IMR-90 (cell line): ENCODE data around the gene MLST8. TPM values are rescaled to one million over a fixed set of nuclear protein-coding genes. Genes with fewer than 3 reads are reported as not detected.

ENCODE experiments used
- ATAC-seq: fragments of 200-7000 bp; cut with Tn5 transposase; 2 replicates; pipeline ENCODE4 v1.9.1; 2020; ENCODE audit warnings: low read depth, mild to moderate bottlenecking, moderate library complexity
- BruUV-seq: library from RNA; stranded (reverse); fragments of 400-500 nt; replicated peaks from 2 replicates; lab custom pipeline; 2021; lab: Mats Ljungman, UMichigan
- CTCF ChIA-PET: fragments of 300-600 bp; formaldehyde crosslinking; extraction: SDS; loops from one replicate; lab custom pipeline; 2021; ENCODE audit warnings: antibody characterized with exemption; lab: Yijun Ruan, JAX
- POLR2A ChIA-PET: fragments of 300-600 bp; sonication (Branson Sonifier 250); formaldehyde crosslinking; loops from one replicate; lab custom pipeline; 2022; ENCODE audit warnings: antibody characterized with exemption; ENCODE audit not compliant: unreplicated experiment; lab: Charles Lee
- DNase-seq: peaks from one replicate; pipeline ENCODE4 v3.0.0; 2013
- H2AFZ ChIP-seq: replicated peaks from 2 replicates; pipeline ENCODE3; 2013; ENCODE audit warnings: low read length, mild to moderate bottlenecking; ENCODE audit not compliant: poor library complexity
- H2AK5ac ChIP-seq: 2 replicates; pipeline ENCODE4 v1.6.1; 2013; ENCODE audit warnings: low read depth, low read length, inconsistent platforms
- H2AK9ac ChIP-seq: replicated peaks from 2 replicates; pipeline ENCODE3; 2013; ENCODE audit warnings: mild to moderate bottlenecking, low read depth, low read length, moderate library complexity; ENCODE audit not compliant: poor library complexity
- H2BK120ac ChIP-seq: 2 replicates; pipeline ENCODE4 v1.6.1; 2013; ENCODE audit warnings: low read depth, low read length, inconsistent platforms
- H2BK15ac ChIP-seq: 3 replicates; pipeline ENCODE4 v1.6.1; 2013; ENCODE audit warnings: low read depth, low read length, inconsistent platforms
- H2BK20ac ChIP-seq: 2 replicates; pipeline ENCODE4 v1.6.1; 2013; ENCODE audit warnings: low read depth, mild to moderate bottlenecking, inconsistent platforms, low read length, moderate library complexity
- H2BK5ac ChIP-seq: 2 replicates; pipeline ENCODE4 v1.6.1; 2013; ENCODE audit warnings: mild to moderate bottlenecking, low read depth, low read length, inconsistent platforms; ENCODE audit not compliant: poor library complexity, severe bottlenecking
- H3K14ac ChIP-seq: replicated peaks from 2 replicates; pipeline ENCODE4 v1.6.1; 2013; ENCODE audit warnings: low read depth, low read length, inconsistent platforms
- H3K18ac ChIP-seq: 2 replicates; pipeline ENCODE4 v1.6.1; 2013; ENCODE audit warnings: low read depth, low read length, control low read depth
- H3K23ac ChIP-seq: 2 replicates; pipeline ENCODE4 v1.6.1; 2013; ENCODE audit warnings: low read depth, low read length, inconsistent platforms
- H3K27ac ChIP-seq: 2 replicates; pipeline ENCODE4 v1.5.1; 2013; ENCODE audit warnings: mild to moderate bottlenecking, control low read depth, low read length; ENCODE audit not compliant: insufficient read depth
- H3K27me3 ChIP-seq: 2 replicates; pipeline ENCODE4 v1.6.1; 2013; ENCODE audit warnings: low read length; ENCODE audit not compliant: control insufficient read depth, insufficient read depth
- H3K36me3 ChIP-seq: 2 replicates; pipeline ENCODE4 v1.6.1; 2013; ENCODE audit warnings: low read length, mixed read lengths; ENCODE audit not compliant: control insufficient read depth, insufficient read depth
- H3K4ac ChIP-seq: 2 replicates; pipeline ENCODE4 v1.6.1; 2013; ENCODE audit warnings: low read depth, low read length, inconsistent platforms
- H3K4me1 ChIP-seq: 2 replicates; pipeline ENCODE4 v1.6.1; 2013; ENCODE audit warnings: low read length, mixed read lengths; ENCODE audit not compliant: control insufficient read depth, insufficient read depth
- H3K4me2 ChIP-seq: 2 replicates; pipeline ENCODE4 v1.6.1; 2013; ENCODE audit warnings: low read depth, mild to moderate bottlenecking, control low read depth, low read length, moderate library complexity
- H3K4me3 ChIP-seq: 2 replicates; pipeline ENCODE4 v1.5.1; 2013; ENCODE audit warnings: low read depth, mild to moderate bottlenecking, control low read depth, low read length, moderate library complexity; ENCODE audit not compliant: insufficient read depth
- H3K56ac ChIP-seq: 2 replicates; pipeline ENCODE4 v1.6.1; 2013; ENCODE audit warnings: low read length, inconsistent platforms; ENCODE audit not compliant: insufficient read depth; ENCODE audit errors: extremely low read depth
- H3K79me1 ChIP-seq, 2 experiments: 2 replicates each; pipeline ENCODE4 v1.6.1; 2013; ENCODE audit warnings: low read length in 2 of 2, inconsistent platforms in 1 of 2, low read depth in 1 of 2
- H3K9ac ChIP-seq: 2 replicates; pipeline ENCODE4 v1.6.1; 2013; ENCODE audit warnings: low read depth, low read length, control low read depth
- H3K9me1 ChIP-seq: 2 replicates; pipeline ENCODE4 v1.6.1; 2013; ENCODE audit warnings: low read length, inconsistent platforms; ENCODE audit not compliant: insufficient read depth
- H3K9me3 ChIP-seq: 2 replicates; pipeline ENCODE4 v1.6.1; 2013; ENCODE audit warnings: low read length; ENCODE audit not compliant: control insufficient read depth, insufficient read depth
- H4K20me1 ChIP-seq: 2 replicates; pipeline ENCODE4 v1.6.1; 2013; ENCODE audit warnings: low read length, inconsistent platforms; ENCODE audit not compliant: insufficient read depth
- H4K5ac ChIP-seq: 2 replicates; pipeline ENCODE4 v1.6.1; 2013; ENCODE audit warnings: mild to moderate bottlenecking, low read depth, low read length, control low read depth
- H4K8ac ChIP-seq, 2 experiments: 2 replicates each; pipeline ENCODE4 v1.6.1; 2013; ENCODE audit warnings: low read depth in 2 of 2, low read length in 2 of 2, control low read depth in 1 of 2, inconsistent platforms in 1 of 2
- H4K91ac ChIP-seq: 2 replicates; pipeline ENCODE4 v1.6.1; 2013; ENCODE audit warnings: low read depth, low read length, inconsistent platforms; ENCODE audit not compliant: insufficient read depth
- CHD1 ChIP-seq: IDR thresholded peaks from 2 replicates; pipeline ENCODE4 v1.6.1; 2012; ENCODE audit warnings: low read depth, low read length, improper control_type of control experiment
- MAFK ChIP-seq: IDR thresholded peaks from 2 replicates; pipeline ENCODE4 v1.6.1; 2012; ENCODE audit warnings: low read depth, low read length, improper control_type of control experiment
- WGBS, 2 experiments: methylation state at CpG; one replicate each; pipeline versions ENCODE4 v1.1.5 to v1.1.7; 2013; ENCODE audit warnings: missing lambda C conversion rate in 2 of 2; ENCODE audit not compliant: insufficient read length in 1 of 2; ENCODE audit errors: extremely low coverage in 2 of 2; 5-methylcytosine and 5-hydroxymethylcytosine counted together
- dilution Hi-C: fragments of 300-500 bp; cut with HindIII; formaldehyde crosslinking; loops from one replicate; pipeline ENCODE4 v1.14.3; 2018; ENCODE audit warnings: low sequenced_read_pairs; ENCODE audit not compliant: unreplicated experiment
- in situ Hi-C: fragments of 300-500 bp; cut with MboI; formaldehyde crosslinking; loops from 3 replicates; pipeline ENCODE4 v1.14.3; 2019; ENCODE audit warnings: low sequenced_read_pairs, inconsistent platforms, mixed read lengths
- intact Hi-C: fragments of 100-400 bp; cut with micrococcal nuclease; formaldehyde crosslinking; loops from 2 replicates; pipeline ENCODE4 v1.10.0; 2022
- polyA plus RNA-seq, 3 experiments: library from polyadenylated mRNA; depleted of rRNA; stranded (reverse); fragments of >200 nt; gene quantifications; 2 replicates each; pipeline ENCODE4 v1.2.3, GENCODE V29; 2012; ENCODE audit warnings: low replicate concordance in 1 of 3
- total RNA-seq: library from RNA; depleted of rRNA; stranded (reverse); fragments of >200 nt; gene quantifications from 2 replicates; pipeline ENCODE4 v1.2.3, GENCODE V29; 2012
- TF ChIP-seq, protein P1 (sequence below): fragments of 150-350 bp; IDR thresholded peaks from 2 replicates; pipeline ENCODE4 v1.6.1; 2016; ENCODE audit warnings: low read depth, mild to moderate bottlenecking, low read length, moderate library complexity, borderline replicate concordance

MLST8 gene
- total and polyA plus RNA-seq, 2 of the 4 experiments (the other 2 are of a cell fraction): 34.4 to 93.7 TPM

DNA sequence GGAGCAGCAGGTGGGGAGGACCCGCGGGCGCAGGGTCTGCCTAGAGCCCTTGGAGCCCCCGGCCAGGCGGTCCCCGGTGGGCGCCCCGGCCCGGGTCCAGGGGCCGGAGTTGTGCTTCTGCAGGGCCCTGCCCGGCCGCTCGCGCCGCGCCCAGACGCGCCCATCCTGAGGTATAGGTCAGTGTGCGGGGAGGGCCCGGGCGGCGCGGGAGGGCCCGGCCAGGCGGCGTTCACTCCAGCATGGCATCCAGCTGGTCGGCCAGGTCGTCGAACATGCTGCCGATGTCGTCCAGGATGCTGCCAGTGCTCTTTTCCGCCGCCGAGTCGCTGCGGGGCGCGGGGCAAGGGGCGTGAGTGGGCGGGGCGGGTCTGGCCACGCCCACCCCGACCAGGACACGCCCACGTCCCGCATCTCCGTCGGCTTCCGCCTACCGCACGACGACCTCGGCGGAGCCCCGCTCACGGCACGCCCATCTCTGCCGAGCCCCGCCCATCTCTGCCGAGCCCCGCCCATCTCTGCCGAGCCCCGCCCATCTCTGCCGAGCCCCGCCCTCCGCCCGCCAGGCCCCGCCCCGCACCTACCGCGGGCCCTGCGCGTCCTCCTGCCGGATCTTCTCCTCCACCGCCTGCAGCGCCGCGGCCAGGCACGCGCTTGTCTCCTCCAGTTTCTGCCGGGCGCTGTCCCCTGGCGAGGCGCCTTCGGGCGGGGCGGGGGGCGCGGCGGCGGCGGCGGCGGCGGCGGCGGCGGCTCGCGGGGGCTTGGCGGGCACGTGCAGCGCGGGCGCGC lies 26.7 kb upstream of the MLST8 start:
- Histone ChIP-seq H4K20me1 (peaks cover 7% of the 10 kb centered on the region; the same call in 1 of the 2 replicates), H3K23ac (no peak overlapping the region), H2BK120ac (no peak overlapping the region), H4K8ac (no peak overlapping the region), H3K27me3 (no peaks in the 10 kb centered on the region), H4K91ac (no peak overlapping the region), H3K4me2 (no peak overlapping the region), H3K9ac (no peak overlapping the region), H3K18ac (no peak overlapping the region), H2AK9ac (peak overlapping the region; percentile 28), H3K4me1 (no peaks in the 10 kb centered on the region), H4K5ac (no peak overlapping the region), H3K4ac (no peak overlapping the region), H2AFZ (no peak overlapping the region), H2BK15ac (no peak overlapping the region), H2BK20ac (no peak overlapping the region), H3K36me3 (peaks cover 40% of the 10 kb centered on the region), H3K79me1 (no peaks in the 10 kb centered on the region), H3K56ac (no peak overlapping the region), H2BK5ac (no peak overlapping the region), H3K9me1 (no peaks in the 10 kb centered on the region), H3K9me3 (no peaks in the 10 kb centered on the region), H3K27ac (no peak overlapping the region), H3K4me3 (no peak overlapping the region), H2AK5ac (no peak overlapping the region), H3K14ac (no peak overlapping the region)
- intact Hi-C loops (no loop called here), in situ Hi-C loops (no loop called here), dilution Hi-C loops (no loop called here)
- no TSS peak for BruUV-seq
- no peak for TF ChIP-seq CHD1
- TF ChIP-seq, protein P1, sequence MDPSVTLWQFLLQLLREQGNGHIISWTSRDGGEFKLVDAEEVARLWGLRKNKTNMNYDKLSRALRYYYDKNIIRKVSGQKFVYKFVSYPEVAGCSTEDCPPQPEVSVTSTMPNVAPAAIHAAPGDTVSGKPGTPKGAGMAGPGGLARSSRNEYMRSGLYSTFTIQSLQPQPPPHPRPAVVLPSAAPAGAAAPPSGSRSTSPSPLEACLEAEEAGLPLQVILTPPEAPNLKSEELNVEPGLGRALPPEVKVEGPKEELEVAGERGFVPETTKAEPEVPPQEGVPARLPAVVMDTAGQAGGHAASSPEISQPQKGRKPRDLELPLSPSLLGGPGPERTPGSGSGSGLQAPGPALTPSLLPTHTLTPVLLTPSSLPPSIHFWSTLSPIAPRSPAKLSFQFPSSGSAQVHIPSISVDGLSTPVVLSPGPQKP: no peak
- TF ChIP-seq MAFK: no peak
- POLR2A ChIA-PET: no interaction called here
- 60% methylated on average over 47 of the region's 106 CpGs; no CpG with 5 or more reads in 1 of the 2 experiments for WGBS, 2 experiments
- CTCF ChIA-PET: no interaction called here
- DNase-seq: no peak
- peak; percentile 74 for ATAC-seq
